DOHH2 (cell line): ENCODE measurements around the gene ALAS1.

Experiments
- H3F3A ChIP-seq: fragments of 200-600 bp; sonication (generic), shearing (Covaris generic); 2 replicates; pipeline ENCODE4 v1.6.0; 2016; ENCODE audit warnings: antibody characterized with exemption, mild to moderate bottlenecking; ENCODE audit not compliant: control insufficient read depth, insufficient read depth
- H3K27ac ChIP-seq: fragments of 200-600 bp; sonication (generic); 2 replicates; pipeline ENCODE4 v1.5.1; 2014; ENCODE audit warnings: low read depth, mild to moderate bottlenecking, low read length, moderate library complexity
- H3K27me3 ChIP-seq: fragments of 200-600 bp; sonication (generic); 2 replicates; pipeline ENCODE4 v1.6.1; 2014; ENCODE audit warnings: mild to moderate bottlenecking, low read length, mixed read lengths; ENCODE audit not compliant: control insufficient read depth
- H3K36me3 ChIP-seq: fragments of 200-600 bp; sonication (generic); 2 replicates; pipeline ENCODE4 v1.6.1; 2014; ENCODE audit warnings: mild to moderate bottlenecking, low read length, moderate library complexity, mixed read lengths; ENCODE audit not compliant: control insufficient read depth
- H3K4me1 ChIP-seq: fragments of 200-600 bp; sonication (generic); 2 replicates; pipeline ENCODE4 v1.6.1; 2014; ENCODE audit warnings: mild to moderate bottlenecking, low read length, mixed read lengths; ENCODE audit not compliant: control insufficient read depth
- H3K4me2 ChIP-seq: fragments of 200-600 bp; sonication (generic); 2 replicates; pipeline ENCODE4 v1.6.0; 2014; ENCODE audit warnings: mild to moderate bottlenecking, low read length, moderate library complexity
- H3K4me3 ChIP-seq: fragments of 200-600 bp; sonication (generic); 2 replicates; pipeline ENCODE4 v1.5.1; 2014; ENCODE audit warnings: mild to moderate bottlenecking, low read length, mixed read lengths
- H3K79me2 ChIP-seq: fragments of 200-600 bp; sonication (generic); 2 replicates; pipeline ENCODE4 v1.6.1; 2014; ENCODE audit warnings: mild to moderate bottlenecking, low read length, mixed read lengths; ENCODE audit not compliant: control insufficient read depth
- H3K9me2 ChIP-seq: fragments of 200-600 bp; sonication (generic); replicated peaks from 2 replicates; pipeline ENCODE4 v1.6.1; 2014; ENCODE audit warnings: mild to moderate bottlenecking, low read length, mixed read lengths; ENCODE audit not compliant: control insufficient read depth
- H3K9me3 ChIP-seq: fragments of 200-600 bp; sonication (generic); 2 replicates; pipeline ENCODE4 v1.6.1; 2014; ENCODE audit warnings: antibody characterized with exemption, low read length, mixed read lengths; ENCODE audit not compliant: control insufficient read depth, insufficient read depth
- H4K20me1 ChIP-seq: fragments of 200-600 bp; sonication (generic); 2 replicates; pipeline ENCODE4 v1.6.0; 2014; ENCODE audit warnings: low read depth, mild to moderate bottlenecking, antibody characterized with exemption, low read length, moderate library complexity; ENCODE audit not compliant: control insufficient read depth, insufficient read depth
- EZH2phosphoT487 ChIP-seq: fragments of 200-600 bp; sonication (generic); IDR thresholded peaks from 2 replicates; pipeline ENCODE4 v1.6.1; 2017; ENCODE audit warnings: borderline replicate concordance, mild to moderate bottlenecking, antibody characterized with exemption, low read length, moderate library complexity, mixed read lengths
- TF ChIP-seq, protein P1 (sequence below): fragments of 200-600 bp; sonication (generic); IDR thresholded peaks from one replicate; pipeline ENCODE4 v1.5.1; 2014; ENCODE audit warnings: antibody characterized with exemption, mild to moderate bottlenecking, low read depth, low read length; ENCODE audit not compliant: poor library complexity, severe bottlenecking

ALAS1 gene

DNA sequence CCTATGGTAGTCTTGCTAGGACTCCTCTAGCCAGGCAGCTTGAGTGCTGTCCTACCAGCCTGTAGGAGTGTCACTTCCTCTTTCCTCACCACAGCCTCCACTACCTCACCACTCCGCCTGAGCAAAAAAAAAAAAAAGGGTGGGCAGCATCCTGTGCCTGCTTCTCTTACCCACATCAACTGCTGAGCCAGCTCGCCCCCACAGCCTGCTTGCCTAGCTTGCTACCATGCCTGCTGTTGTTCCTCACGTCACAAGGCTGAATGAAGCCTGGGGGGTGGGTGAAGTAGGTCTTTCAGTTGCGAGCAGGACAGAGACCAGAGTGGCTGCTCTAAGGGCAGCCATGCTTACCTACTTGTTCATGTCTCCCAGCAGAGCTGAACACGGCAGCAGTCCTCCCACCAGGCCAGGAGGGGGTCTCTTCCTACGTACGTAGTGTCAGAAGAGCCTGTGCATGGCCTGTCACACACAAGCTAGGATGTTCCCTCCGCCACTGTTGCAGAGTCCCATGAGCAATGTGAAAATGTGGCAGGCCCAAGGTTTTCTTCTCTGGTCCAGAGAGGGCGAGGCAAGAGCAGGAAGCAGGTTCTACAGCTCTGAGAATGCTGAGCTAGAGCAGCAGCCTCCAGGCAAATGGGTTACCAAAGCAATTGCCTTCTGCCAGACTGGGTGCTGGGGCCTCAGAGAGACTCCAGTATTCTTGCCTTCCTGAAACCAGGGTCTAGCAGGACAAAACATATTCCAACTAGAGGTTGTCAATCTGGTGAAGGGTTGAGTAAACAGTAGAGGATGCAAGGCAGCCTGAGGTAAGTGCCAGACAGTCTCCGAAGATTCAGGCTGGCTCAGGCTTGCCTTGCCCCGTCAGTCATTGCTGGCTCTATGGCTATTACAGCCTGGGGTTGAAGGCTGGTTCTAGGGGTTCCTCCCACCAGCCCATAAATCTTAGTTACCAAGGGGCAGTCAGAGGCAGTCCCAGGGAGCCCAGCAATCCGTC, 55.6 kb downstream of the ALAS1 start:
- Histone ChIP-seq H3K79me2 (peaks cover 30% of the 10 kb centered on the region), H3K4me2 (peak overlapping the region; percentile 57), H4K20me1 (peaks cover 18% of the 10 kb centered on the region; the same call in 1 of the 2 replicates), H3K27ac (peak overlapping the region; percentile 52), H3K4me1 (peaks cover 46% of the 10 kb centered on the region), H3K36me3 (peaks cover 94% of the 10 kb centered on the region), H3K9me2 (no peaks in the 10 kb centered on the region), H3K9me3 (no peaks in the 10 kb centered on the region), H3K27me3 (no peaks in the 10 kb centered on the region), H3K4me3 (peak overlapping the region; percentile 44), H3F3A (peaks cover 25% of the 10 kb centered on the region)
- TF ChIP-seq, protein P1, sequence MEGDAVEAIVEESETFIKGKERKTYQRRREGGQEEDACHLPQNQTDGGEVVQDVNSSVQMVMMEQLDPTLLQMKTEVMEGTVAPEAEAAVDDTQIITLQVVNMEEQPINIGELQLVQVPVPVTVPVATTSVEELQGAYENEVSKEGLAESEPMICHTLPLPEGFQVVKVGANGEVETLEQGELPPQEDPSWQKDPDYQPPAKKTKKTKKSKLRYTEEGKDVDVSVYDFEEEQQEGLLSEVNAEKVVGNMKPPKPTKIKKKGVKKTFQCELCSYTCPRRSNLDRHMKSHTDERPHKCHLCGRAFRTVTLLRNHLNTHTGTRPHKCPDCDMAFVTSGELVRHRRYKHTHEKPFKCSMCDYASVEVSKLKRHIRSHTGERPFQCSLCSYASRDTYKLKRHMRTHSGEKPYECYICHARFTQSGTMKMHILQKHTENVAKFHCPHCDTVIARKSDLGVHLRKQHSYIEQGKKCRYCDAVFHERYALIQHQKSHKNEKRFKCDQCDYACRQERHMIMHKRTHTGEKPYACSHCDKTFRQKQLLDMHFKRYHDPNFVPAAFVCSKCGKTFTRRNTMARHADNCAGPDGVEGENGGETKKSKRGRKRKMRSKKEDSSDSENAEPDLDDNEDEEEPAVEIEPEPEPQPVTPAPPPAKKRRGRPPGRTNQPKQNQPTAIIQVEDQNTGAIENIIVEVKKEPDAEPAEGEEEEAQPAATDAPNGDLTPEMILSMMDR: no peak
- TF ChIP-seq EZH2phosphoT487: no peak

DNA sequence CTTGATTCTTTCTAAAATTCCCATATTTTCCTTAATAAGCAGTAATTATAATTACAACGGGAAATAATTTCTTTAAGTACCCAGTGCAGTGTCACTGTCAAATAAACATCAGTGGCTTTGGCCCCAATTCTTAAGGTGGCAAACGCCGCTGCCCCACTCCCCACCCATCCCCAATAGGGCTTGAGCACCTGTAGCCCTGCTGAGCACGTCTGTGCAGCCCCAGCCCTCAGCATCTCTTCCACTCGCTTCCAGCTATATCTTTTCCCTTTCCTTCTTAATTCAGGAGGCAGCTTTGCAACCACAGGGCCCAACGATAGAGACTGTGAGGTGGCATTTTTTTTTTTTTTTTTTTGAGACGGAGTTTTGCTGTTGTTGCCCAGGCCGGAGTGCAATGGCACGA, 56.6 kb downstream of the ALAS1 start:
- H3F3A ChIP-seq: peaks cover 25% of the 10 kb centered on the region
- peaks cover 18% of the 10 kb centered on the region; the same call in 1 of the 2 replicates for H4K20me1 ChIP-seq
- H3K4me3 ChIP-seq: no peak overlapping the region
- no peaks in the 10 kb centered on the region for H3K9me3 ChIP-seq
- no peak overlapping the region for H3K27ac ChIP-seq
- peaks cover 46% of the 10 kb centered on the region for H3K4me1 ChIP-seq
- H3K9me2 ChIP-seq: no peaks in the 10 kb centered on the region
- peaks cover 32% of the 10 kb centered on the region for H3K79me2 ChIP-seq
- H3K27me3 ChIP-seq: no peaks in the 10 kb centered on the region
- peaks cover 96% of the 10 kb centered on the region for H3K36me3 ChIP-seq
- no peak for TF ChIP-seq EZH2phosphoT487
- TF ChIP-seq, protein P1: no peak
- no peak overlapping the region for H3K4me2 ChIP-seq

DNA sequence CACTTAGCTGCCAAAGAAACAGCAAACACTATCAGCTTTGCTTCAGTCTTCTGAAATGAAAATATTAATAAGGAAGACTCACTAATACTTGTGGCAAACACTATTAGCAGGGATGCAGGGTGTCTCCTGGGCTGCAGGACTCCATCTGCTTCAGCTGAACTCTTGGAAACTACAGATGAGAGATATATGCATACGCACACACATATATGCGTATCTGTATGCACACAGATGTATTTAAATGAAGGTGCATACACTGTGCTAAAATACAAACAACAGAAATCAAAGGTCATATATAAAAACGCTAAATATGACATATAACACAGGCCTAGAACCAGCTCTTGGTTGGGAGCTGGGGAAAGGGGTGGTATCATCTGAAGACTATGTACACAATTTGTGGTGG, 58.2 kb downstream of the ALAS1 start:
- peaks cover 18% of the 10 kb centered on the region for H3F3A ChIP-seq
- peaks cover 46% of the 10 kb centered on the region for H3K4me1 ChIP-seq
- no peak for TF ChIP-seq EZH2phosphoT487
- TF ChIP-seq, protein P1: no peak
- no peak overlapping the region for H3K4me2 ChIP-seq
- H3K9me3 ChIP-seq: no peaks in the 10 kb centered on the region
- no peaks in the 10 kb centered on the region for H3K9me2 ChIP-seq
- peaks cover 18% of the 10 kb centered on the region; the same call in 1 of the 2 replicates for H4K20me1 ChIP-seq
- peaks cover 34% of the 10 kb centered on the region for H3K79me2 ChIP-seq
- H3K4me3 ChIP-seq: no peak overlapping the region
- H3K27ac ChIP-seq: no peak overlapping the region
- H3K36me3 ChIP-seq: peaks cover 98% of the 10 kb centered on the region
- no peaks in the 10 kb centered on the region for H3K27me3 ChIP-seq
